Progenitor cell of endocrine pancreas (in vitro differentiated cells): ENCODE results near the gene EYS. TPM values are rescaled to one million over a fixed set of nuclear protein-coding genes. Genes with fewer than 3 reads are reported as not detected.

Source experiments
- DNase-seq: peaks from one replicate; pipeline ENCODE4 v3.0.0; 2021; ENCODE audit warnings: low spot score; ENCODE audit not compliant: unreplicated experiment
- H3K27ac Mint-ChIP-seq: 2 replicates; pipeline ENCODE4 v1.8.0; 2021; ENCODE audit warnings: mild to moderate bottlenecking, moderate library complexity, mixed read lengths
- H3K27me3 Mint-ChIP-seq: 2 replicates; pipeline ENCODE4 v1.8.0; 2021; ENCODE audit warnings: mixed read lengths
- H3K36me3 Mint-ChIP-seq: 2 replicates; pipeline ENCODE4 v1.8.0; 2022; ENCODE audit warnings: mixed read lengths; ENCODE audit not compliant: insufficient read depth
- H3K4me1 Mint-ChIP-seq: 2 replicates; pipeline ENCODE4 v1.8.0; 2021; ENCODE audit warnings: low read depth, mixed read lengths
- H3K4me3 Mint-ChIP-seq: 2 replicates; pipeline ENCODE4 v1.8.0; 2021; ENCODE audit warnings: low read depth, mild to moderate bottlenecking, moderate library complexity, mixed read lengths
- H3K9me3 Mint-ChIP-seq: 2 replicates; pipeline ENCODE4 v1.8.0; 2021; ENCODE audit warnings: low read depth, mixed read lengths
- total RNA-seq: library from RNA; stranded (reverse); gene quantifications from 2 replicates; pipeline ENCODE4 v1.2.1, GENCODE V29; 2021
- TF ChIP-seq, protein P1 (sequence below): fragments of 200-600 bp; sonication (generic); IDR thresholded peaks from one replicate; pipeline ENCODE4 v1.5.0; 2021; ENCODE audit warnings: antibody characterized with exemption, mild to moderate bottlenecking; ENCODE audit not compliant: unreplicated experiment

EYS gene
- total RNA-seq, 1 donor from 2014 or later, result 0.46 TPM

GRCh38 chr6:63998991-63999390 is 1708.0 kb downstream of the EYS start:
- Mint-ChIP-seq H3K9me3 (no peaks in the 10 kb centered on the region), H3K4me1 (no peaks in the 10 kb centered on the region), H3K4me3 (no peak overlapping the region), H3K27ac (no peak overlapping the region), H3K36me3 (no peaks in the 10 kb centered on the region), H3K27me3 (no peaks in the 10 kb centered on the region)
- TF ChIP-seq, protein P1, sequence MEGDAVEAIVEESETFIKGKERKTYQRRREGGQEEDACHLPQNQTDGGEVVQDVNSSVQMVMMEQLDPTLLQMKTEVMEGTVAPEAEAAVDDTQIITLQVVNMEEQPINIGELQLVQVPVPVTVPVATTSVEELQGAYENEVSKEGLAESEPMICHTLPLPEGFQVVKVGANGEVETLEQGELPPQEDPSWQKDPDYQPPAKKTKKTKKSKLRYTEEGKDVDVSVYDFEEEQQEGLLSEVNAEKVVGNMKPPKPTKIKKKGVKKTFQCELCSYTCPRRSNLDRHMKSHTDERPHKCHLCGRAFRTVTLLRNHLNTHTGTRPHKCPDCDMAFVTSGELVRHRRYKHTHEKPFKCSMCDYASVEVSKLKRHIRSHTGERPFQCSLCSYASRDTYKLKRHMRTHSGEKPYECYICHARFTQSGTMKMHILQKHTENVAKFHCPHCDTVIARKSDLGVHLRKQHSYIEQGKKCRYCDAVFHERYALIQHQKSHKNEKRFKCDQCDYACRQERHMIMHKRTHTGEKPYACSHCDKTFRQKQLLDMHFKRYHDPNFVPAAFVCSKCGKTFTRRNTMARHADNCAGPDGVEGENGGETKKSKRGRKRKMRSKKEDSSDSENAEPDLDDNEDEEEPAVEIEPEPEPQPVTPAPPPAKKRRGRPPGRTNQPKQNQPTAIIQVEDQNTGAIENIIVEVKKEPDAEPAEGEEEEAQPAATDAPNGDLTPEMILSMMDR, result no peak
- DNase-seq, result no peak

DNA sequence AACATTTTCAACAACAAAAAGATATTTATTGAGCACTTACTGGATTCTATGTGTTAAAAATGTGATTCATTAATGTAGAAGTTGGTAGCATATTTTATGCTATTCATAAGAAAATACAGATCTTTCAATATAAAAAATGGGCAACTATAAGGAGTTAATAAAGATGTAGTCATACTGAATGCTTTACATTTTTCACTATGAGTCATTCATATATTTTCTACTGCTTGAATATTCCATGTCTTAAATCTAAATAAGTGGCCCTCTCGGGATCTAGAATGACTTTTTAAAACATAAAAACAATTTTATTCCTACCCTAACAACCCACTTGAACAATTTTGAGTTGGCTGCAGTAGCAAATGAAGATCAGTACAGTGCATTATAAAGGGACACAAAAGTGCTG is 1709.3 kb downstream of the EYS start:
- no peak overlapping the region for H3K4me3 Mint-ChIP-seq
- no peak overlapping the region for H3K27ac Mint-ChIP-seq
- H3K36me3 Mint-ChIP-seq, result no peaks in the 10 kb centered on the region
- DNase-seq, result no peak
- H3K9me3 Mint-ChIP-seq, result no peaks in the 10 kb centered on the region
- no peaks in the 10 kb centered on the region for H3K4me1 Mint-ChIP-seq
- no peaks in the 10 kb centered on the region for H3K27me3 Mint-ChIP-seq
- TF ChIP-seq, protein P1, result no peak

DNA sequence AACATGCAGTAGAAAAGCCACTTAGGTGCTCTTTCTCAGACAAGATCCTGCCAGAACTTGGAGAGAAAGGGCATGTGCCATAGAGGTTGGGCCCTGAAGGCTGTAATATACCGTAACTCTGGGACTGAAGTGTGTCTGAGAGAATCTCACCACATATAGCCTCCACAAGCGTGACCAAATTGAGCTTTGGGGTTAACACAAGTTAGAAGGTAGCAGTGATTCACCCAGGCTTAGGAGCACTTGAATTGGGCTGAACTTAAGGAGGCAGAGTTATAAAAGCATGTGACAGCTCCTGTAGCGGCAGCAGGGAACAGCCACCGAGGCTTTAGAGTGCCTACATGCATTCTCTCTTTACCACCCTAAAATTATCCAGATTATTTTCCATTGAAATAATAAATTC is 1709.8 kb downstream of the EYS start:
- Mint-ChIP-seq H3K9me3 (no peaks in the 10 kb centered on the region), H3K4me3 (no peak overlapping the region), H3K36me3 (no peaks in the 10 kb centered on the region), H3K27me3 (no peaks in the 10 kb centered on the region), H3K4me1 (no peaks in the 10 kb centered on the region), H3K27ac (no peak overlapping the region)
- TF ChIP-seq, protein P1, result no peak
- no peak for DNase-seq

- Mint-ChIP-seq H3K27ac (no peak overlapping the region), H3K27me3 (no peaks in the 10 kb centered on the region), H3K36me3 (no peaks in the 10 kb centered on the region), H3K4me3 (no peak overlapping the region), H3K9me3 (no peaks in the 10 kb centered on the region), H3K4me1 (no peaks in the 10 kb centered on the region)
- no peak for DNase-seq
- TF ChIP-seq, protein P1, result no peak
Measured at GRCh38 chr6:63985223-63985622, 1721.8 kb downstream of the EYS start.

GRCh38 chr6:63975699-63976098 is 1731.3 kb downstream of the EYS start:
- peaks cover 6% of the 10 kb centered on the region for H3K4me1 Mint-ChIP-seq
- H3K4me3 Mint-ChIP-seq, result no peak overlapping the region
- DNase-seq, result no peak
- no peaks in the 10 kb centered on the region for H3K9me3 Mint-ChIP-seq
- no peaks in the 10 kb centered on the region for H3K27me3 Mint-ChIP-seq
- H3K27ac Mint-ChIP-seq, result no peak overlapping the region
- TF ChIP-seq, protein P1, result no peak
- H3K36me3 Mint-ChIP-seq, result no peaks in the 10 kb centered on the region
